HepG2 (cell line): ENCODE measurements around the gene SMAP2.

Experiments
- CTCF ChIP-seq: sonication (generic); formaldehyde crosslinking; IDR thresholded peaks from 2 replicates; pipeline ENCODE4 v1.5.0; 2020; ENCODE audit warnings: mild to moderate bottlenecking, missing genetic modification reagents, moderate library complexity
- EZH2 ChIP-seq: conservative IDR thresholded peaks from 2 replicates; pipeline ENCODE4 v1.6.1; 2012; ENCODE audit warnings: mild to moderate bottlenecking, low read depth, low read length, moderate library complexity
- POLR2A ChIP-seq, 2 experiments: IDR thresholded peaks; 2 replicates each; pipeline ENCODE4 v1.6.1; 2011; ENCODE audit warnings: low read depth in 2 of 2, low read length in 2 of 2, mild to moderate bottlenecking in 1 of 2, moderate library complexity in 1 of 2; ENCODE audit not compliant: insufficient read depth in 1 of 2
- TBP ChIP-seq: sonication (generic); formaldehyde crosslinking; IDR thresholded peaks from 2 replicates; pipeline ENCODE4 v1.5.0; 2020; ENCODE audit warnings: missing genetic modification reagents
- TCF7L2 ChIP-seq: IDR thresholded peaks from 2 replicates; pipeline ENCODE4 v1.6.1; 2011; ENCODE audit warnings: mild to moderate bottlenecking, low read depth, low read length, moderate library complexity
- ZNF12 ChIP-seq: sonication (generic); formaldehyde crosslinking; IDR thresholded peaks from 2 replicates; pipeline ENCODE4 v1.5.0; 2020; ENCODE audit warnings: missing genetic modification reagents

GRCh38 chr1:40407453-40407852 is 33.9 kb downstream of the SMAP2 start:
- no peak for TF ChIP-seq ZNF12
- no peak for TF ChIP-seq TCF7L2
- no peak for TF ChIP-seq CTCF
- TF ChIP-seq TBP (CRISPR knock-in tag): no peak
- TF ChIP-seq EZH2: no peak
- no peak for TF ChIP-seq POLR2A (IDR thresholded peaks at IDR 0.05; ENCODE audit: insufficient read depth in 1 of 2, low read depth in 2 of 2, low read length in 2 of 2)
